ENCODE results near the gene ADARB2. TPM values are rescaled to one million over a fixed set of nuclear protein-coding genes. Genes with fewer than 3 reads are reported as not detected.

Gene ADARB2
- total and polyA plus RNA-seq, 11 donors: 0.07 to 1.2 (median 0.28) TPM; not detected in 4

GRCh38 chr10:1573334-1573969, 163.9 kb downstream of the ADARB2 start:
- WGBS, 4 donors: 85 to 89% (median 87%) methylated on average over 11 to 14 of the region's 14 CpGs
- peaks cover 0 to 5% (median 0%) of the 10 kb centered on the region in 9 donors for H3K27me3 ChIP-seq
- no peak for ATAC-seq

GRCh38 chr10:1572519-1573333, 164.6 kb downstream of the ADARB2 start:
- Histone ChIP-seq H3K9me3 (no peaks in the 10 kb centered on the region), H3K36me3 (no peaks in the 10 kb centered on the region), H3K27ac (no peak overlapping the region), H3K4me1 (no peaks in the 10 kb centered on the region), H3K27me3 (peaks cover 0 to 5% (median 0%) of the 10 kb centered on the region in 9 donors), H3K4me3 (no peak overlapping the region)
- no peak for TF ChIP-seq POLR2A (IDR thresholded peaks at IDR 0.05)
- TF ChIP-seq CTCF (IDR thresholded peaks at IDR 0.05): no peak
- ATAC-seq (no peak), DNase-seq (peak in 1 of 5 donors; percentile 20)
- intact Hi-C loops (cut with DNase I): no loop called here
- 57 to 64% (median 61%) methylated on average over 8 to 10 of the region's 10 CpGs for WGBS, 4 donors

More at GRCh38 chr10:1573334-1573969, 163.9 kb downstream of the ADARB2 start:
- TF ChIP-seq CTCF (IDR thresholded peaks at IDR 0.05) (no peak), POLR2A (IDR thresholded peaks at IDR 0.05) (no peak)
- intact Hi-C loops (cut with DNase I): no loop called here
- Histone ChIP-seq H3K4me3 (no peak overlapping the region), H3K4me1 (no peaks in the 10 kb centered on the region), H3K36me3 (no peaks in the 10 kb centered on the region), H3K27ac (no peak overlapping the region), H3K9me3 (no peaks in the 10 kb centered on the region)
- peak in 1 of 5 donors; percentile 49 for DNase-seq

- H3K9me3 ChIP-seq: no peaks in the 10 kb centered on the region
- H3K4me3 ChIP-seq: no peak overlapping the region
- intact Hi-C loops (cut with DNase I): no loop called here
- no peak overlapping the region for H3K27ac ChIP-seq
- peaks cover 0 to 5% (median 0%) of the 10 kb centered on the region in 9 donors for H3K27me3 ChIP-seq
- DNase-seq (peak in 1 of 5 donors; percentile 3), ATAC-seq (no peak)
- WGBS, 4 donors: 84 to 89% (median 87%) methylated on average over 4 of the region's 4 CpGs
- H3K4me1 ChIP-seq: no peaks in the 10 kb centered on the region
- TF ChIP-seq CTCF (IDR thresholded peaks at IDR 0.05) (no peak), POLR2A (IDR thresholded peaks at IDR 0.05) (no peak)
- H3K36me3 ChIP-seq: no peaks in the 10 kb centered on the region
Observed at GRCh38 chr10:1571587-1572237, 165.6 kb downstream of the ADARB2 start.
